ENCODE measurements around the gene CEMIP.

GRCh38 chr15:80769153-80769828, 9.9 kb upstream of the CEMIP start:
- TF ChIP-seq CTCF (IDR thresholded peaks at IDR 0.05) (no peak), POLR2A (IDR thresholded peaks at IDR 0.05; ENCODE audit: low read depth) (no peak), EP300 (IDR thresholded peaks at IDR 0.05) (no peak)
